Amniotic stem cell (primary cell): ENCODE measurements around the gene RHBG.
A peak's percentile ranks its signal among the peaks of the same experiment; 100 is the strongest.

Experiments used
- DNase-seq: peaks from one replicate; lab custom pipeline; 2025; lab: John Stamatoyannopoulos, UW

The RHBG gene

DNA sequence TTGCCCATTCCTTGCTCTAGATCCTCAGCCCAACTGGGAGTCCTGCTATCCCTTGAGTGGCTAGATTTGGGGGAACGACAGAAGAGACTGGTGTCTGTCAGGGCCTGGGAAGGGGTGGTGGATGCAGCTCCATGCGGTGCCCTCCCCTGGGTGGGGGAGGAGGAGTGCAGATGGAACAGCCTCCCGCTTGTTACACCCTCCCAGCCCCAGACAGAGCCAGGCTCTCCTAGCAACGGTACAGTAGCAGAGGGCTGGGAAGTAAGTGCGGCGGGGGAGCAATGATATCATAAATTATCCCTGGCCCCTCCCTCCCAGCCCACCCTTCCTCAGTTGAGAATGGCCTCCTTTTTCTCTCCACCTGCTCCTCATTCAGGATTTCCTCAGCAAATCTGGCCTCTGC, 37.2 kb downstream of the RHBG start:
- no peak for DNase-seq

DNA sequence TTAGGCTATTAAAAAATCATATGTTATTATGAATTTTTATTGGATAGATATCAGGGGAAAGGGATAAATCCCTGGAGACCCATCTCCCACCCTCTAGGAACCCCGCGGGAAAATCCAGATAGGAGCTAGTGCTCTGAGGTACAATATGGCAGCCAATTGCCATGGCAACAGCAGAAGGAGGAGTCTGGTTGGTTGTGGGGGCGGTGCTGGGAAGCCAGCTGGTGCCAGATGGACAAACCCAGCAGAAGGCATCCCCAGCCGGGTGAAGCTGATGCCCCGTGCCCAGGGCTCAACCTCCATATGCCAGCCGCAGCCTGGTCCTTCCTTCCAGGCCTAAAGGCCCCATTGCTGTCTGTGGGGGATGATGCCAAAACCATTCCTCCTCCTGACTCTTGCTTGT, 38.3 kb downstream of the RHBG start:
- DNase-seq, result no peak

GRCh38 chr1:156407760-156408159, 38.7 kb downstream of the RHBG start:
- no peak for DNase-seq

DNA sequence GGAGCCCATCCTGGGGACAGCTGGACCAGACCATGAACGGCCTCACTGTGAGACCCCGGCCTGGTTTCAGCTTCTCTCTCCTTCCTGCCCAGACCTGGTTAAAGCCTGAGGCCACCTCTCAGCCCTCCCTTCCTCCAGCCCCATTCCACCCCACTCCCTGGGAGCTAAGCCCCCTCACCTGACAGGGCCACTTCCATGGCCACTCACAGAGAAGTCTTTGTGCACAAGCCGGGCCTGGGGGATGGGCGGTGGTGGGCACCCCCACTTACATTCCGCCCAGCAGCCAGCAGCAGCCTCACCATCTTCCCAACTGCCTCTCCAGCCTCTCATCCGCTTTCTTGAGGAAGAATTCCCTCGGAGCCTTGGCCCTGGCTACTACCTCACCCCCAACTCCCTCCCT, 40.4 kb downstream of the RHBG start:
- no peak for DNase-seq

DNA sequence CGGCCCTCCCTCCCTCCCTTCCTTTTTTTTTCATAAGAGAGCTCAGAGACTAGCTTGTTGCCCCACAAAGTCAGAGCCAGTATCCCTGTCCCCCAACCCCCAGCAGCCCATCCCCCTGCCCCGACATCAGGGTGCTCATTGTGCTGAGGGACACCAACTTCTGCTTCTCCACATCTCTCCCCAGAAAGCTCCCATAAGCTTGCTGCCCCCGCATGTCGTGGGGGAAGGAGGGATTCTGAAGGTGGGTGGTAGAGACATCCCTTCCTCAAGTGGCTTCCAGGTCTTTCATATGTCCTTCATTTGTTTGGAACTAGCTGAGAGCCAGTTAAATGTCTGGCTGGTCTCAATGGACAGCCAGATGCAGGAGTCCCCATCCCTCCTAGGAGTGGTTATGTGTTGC, 41.2 kb downstream of the RHBG start:
- DNase-seq, result no peak

DNA sequence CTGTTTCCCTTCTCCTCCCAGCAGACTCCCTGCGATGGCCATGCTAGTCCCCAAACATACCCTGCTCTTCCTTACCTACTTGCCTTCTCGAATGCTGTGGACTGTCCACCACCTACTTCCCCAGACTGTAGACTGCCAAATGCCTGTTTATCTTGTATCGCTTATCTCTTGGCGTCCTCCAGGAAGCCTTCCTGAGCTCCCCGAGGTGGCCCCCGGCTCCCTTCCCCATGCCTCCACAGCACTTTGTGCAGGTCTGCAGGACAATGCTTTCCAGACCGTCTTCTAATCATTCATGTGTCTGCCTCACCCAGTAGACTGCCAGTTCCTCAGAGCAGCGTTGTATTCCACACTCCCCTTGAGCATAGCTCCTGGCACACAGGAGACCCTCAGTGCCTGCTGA, 41.7 kb downstream of the RHBG start:
- no peak for DNase-seq

GRCh38 chr1:156412653-156413321, 43.8 kb downstream of the RHBG start:
- DNase-seq, result no peak

- DNase-seq, result no peak
These were observed 44.6 kb downstream of the RHBG start for GRCh38 chr1:156413391-156414246.

DNA sequence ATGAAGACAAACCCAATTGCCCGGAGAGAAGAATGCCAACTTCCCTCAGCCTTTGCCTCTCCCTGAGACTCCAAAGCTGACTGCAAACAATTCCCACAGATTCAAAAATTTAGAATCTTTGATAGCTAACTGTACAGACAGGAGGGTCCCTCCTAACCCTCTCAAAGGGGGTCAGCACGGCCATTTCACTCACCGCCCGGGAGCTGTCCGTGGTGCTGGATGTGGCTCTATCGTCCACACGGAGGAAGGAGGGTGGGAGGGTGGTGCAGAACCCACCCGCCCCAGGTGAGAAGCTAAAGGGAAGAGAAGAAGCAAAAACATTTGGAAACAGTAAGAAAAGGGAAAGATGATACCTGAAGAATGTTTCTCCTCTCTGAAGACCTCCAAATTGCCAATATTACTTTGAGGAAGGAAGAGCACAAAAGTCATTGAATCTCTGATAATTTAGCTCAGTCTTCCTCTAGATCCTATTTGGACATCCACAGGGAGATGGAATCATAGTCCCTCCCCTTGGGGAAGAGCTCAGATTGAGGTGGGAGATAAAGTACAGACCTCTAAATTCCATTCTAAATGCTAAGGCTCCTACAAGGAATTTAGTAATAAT, 45.6 kb downstream of the RHBG start:
- no peak for DNase-seq

GRCh38 chr1:156416993-156417392, 48.0 kb downstream of the RHBG start:
- no peak for DNase-seq

GRCh38 chr1:156417401-156418020, 48.5 kb downstream of the RHBG start:
- no peak for DNase-seq

DNA sequence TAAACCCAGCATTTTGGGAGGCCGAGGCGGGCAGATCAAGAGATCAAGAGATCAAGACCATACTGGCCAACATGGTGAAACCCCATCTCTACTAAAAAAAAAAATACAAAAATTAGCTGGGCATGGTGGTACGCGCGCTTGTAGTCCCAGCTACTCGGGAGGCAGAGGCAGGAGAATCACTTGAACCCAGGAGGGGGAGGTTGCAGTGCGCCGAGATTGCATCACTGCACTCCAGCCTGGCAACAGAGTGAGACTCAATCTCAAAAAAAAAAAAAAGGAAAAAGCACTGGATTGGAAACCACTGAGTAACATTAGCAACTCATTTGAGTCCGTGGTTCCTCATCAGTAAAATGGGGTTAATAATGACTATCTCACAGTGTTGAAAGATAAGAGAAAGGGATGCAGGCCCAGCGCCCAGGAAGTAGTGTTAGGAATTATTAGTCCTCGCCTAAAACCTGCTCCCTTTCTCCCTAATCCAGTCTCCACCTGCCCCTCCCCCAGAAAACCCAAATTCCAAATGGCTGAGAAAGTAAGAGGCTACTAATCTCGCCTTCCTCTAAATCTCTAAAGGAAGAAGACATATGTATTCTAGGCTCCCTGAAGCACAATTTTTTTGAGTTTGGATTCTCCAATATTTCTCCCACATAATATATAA, 49.5 kb downstream of the RHBG start:
- no peak for DNase-seq

DNA sequence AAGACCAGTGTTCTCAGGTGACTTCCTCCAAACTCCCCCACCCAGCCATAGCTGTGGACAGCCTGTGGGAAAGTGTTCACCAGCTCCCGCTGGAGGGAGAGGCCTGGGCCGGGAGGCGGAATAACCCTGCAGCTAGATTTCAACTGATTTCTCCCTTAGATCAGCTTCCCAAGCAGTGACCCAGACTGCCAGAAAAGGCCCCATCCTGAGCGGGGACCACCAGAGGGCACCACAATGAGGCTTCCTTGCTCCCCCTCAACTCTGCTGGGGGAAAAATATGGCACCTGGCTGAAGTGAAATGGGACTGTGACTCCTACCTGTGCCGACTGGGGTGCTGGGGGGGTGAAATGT, 50.8 kb downstream of the RHBG start:
- no peak for DNase-seq

- DNase-seq, result no peak
These were observed 51.4 kb downstream of the RHBG start for GRCh38 chr1:156420205-156421061.

- peak; percentile 15 for DNase-seq
These were observed 52.3 kb downstream of the RHBG start for GRCh38 chr1:156421062-156421938.

DNA sequence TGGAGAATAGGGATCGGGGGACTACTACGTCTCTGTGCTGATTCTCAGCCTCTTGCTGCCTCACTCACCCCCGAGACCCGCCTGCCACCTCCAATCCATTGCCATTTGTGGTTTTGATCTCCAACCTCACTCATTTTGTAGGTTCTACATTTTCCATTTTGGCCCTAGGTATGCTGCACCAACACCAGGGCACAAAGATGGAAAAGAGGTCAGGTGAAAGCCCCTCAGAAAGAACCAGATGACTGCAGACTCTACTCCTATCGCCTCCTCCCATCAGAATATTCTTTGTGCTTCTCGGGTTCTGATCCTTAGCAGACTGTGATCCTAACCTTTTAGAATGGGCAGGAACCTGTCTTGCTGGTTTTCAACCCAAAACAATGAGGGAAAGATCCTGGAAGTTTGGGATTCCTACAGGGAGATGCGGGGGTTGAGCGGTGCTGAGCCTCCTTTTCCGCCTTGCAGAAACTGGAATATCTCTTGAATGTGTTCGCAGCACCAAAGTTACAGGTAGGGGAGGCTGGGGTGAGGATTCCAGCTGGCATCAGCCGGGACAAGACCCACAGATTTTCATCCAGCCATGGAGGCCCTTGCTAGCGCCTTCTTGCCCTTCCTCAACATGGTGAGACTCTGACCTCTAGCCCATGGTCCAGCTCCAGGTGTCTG, 53.1 kb downstream of the RHBG start:
- no peak for DNase-seq

- DNase-seq, result no peak
These were observed 53.6 kb downstream of the RHBG start for GRCh38 chr1:156422602-156423091.

GRCh38 chr1:156423422-156424352, 54.7 kb downstream of the RHBG start:
- no peak for DNase-seq
